Activated CD8-positive, alpha-beta T cell treated with anti-CD3 and anti-CD28 coated beads for 36 hours (primary cell): Measurements from ENCODE around the gene CHST8. TPM values are rescaled to one million over a fixed set of nuclear protein-coding genes. Genes with fewer than 3 reads are reported as not detected.

Experiments used
- ATAC-seq: fragments of 200-7000 bp; cut with Tn5 transposase; one replicate; pipeline ENCODE4 v1.10.0; 2021; ENCODE audit warnings: mild to moderate bottlenecking, moderate library complexity
- CTCF ChIA-PET: fragments of 350-600 bp; sonication (Branson Sonifier 250); formaldehyde crosslinking; loops from one replicate; lab custom pipeline; 2021; ENCODE audit warnings: antibody characterized with exemption; lab: Charles Lee
- POLR2A ChIA-PET: fragments of 350-600 bp; sonication (Branson Sonifier 250); formaldehyde crosslinking; loops from one replicate; lab custom pipeline; 2021; ENCODE audit warnings: antibody characterized with exemption; lab: Charles Lee
- DNase-seq: peaks from one replicate; pipeline ENCODE4 v3.0.0-alpha.2; 2020
- H3K27ac Mint-ChIP-seq: one replicate; pipeline ENCODE4 v1.8.0; 2021; ENCODE audit warnings: mild to moderate bottlenecking, mixed read lengths
- H3K27me3 Mint-ChIP-seq: one replicate; pipeline ENCODE4 v1.8.0; 2021; ENCODE audit warnings: mixed read lengths
- H3K36me3 Mint-ChIP-seq: one replicate; pipeline ENCODE4 v1.8.0; 2021; ENCODE audit warnings: low read depth, mixed read lengths
- H3K4me1 Mint-ChIP-seq: one replicate; pipeline ENCODE4 v1.8.0; 2021; ENCODE audit warnings: low read depth, mixed read lengths
- H3K4me3 Mint-ChIP-seq: one replicate; pipeline ENCODE4 v1.8.0; 2021; ENCODE audit warnings: mild to moderate bottlenecking, moderate library complexity, mixed read lengths
- H3K9me3 Mint-ChIP-seq: one replicate; pipeline ENCODE4 v1.8.0; 2021; ENCODE audit warnings: mixed read lengths
- intact Hi-C: fragments of 100-400 bp; cut with micrococcal nuclease; formaldehyde crosslinking; loops from one replicate; pipeline ENCODE4 v1.10.0; 2022
- total RNA-seq, 2 experiments: library from RNA; stranded (reverse); gene quantifications; one replicate each; pipeline ENCODE4 v1.2.3, GENCODE V29; 2021
- TF ChIP-seq, protein P1 (sequence below): fragments of 200-600 bp; IDR thresholded peaks from one replicate; pipeline ENCODE4 v1.8.0; 2022; ENCODE audit warnings: antibody characterized with exemption, mild to moderate bottlenecking

Gene CHST8
- total RNA-seq, 2 experiments from 2014 or later: not detected

GRCh38 chr19:33788676-33789075, 166.9 kb downstream of the CHST8 start:
- no peak for ATAC-seq

GRCh38 chr19:33789344-33789743, 167.6 kb downstream of the CHST8 start:
- H3K4me3 Mint-ChIP-seq: no peak overlapping the region
- ChIA-PET POLR2A (no interaction called here), CTCF (no interaction called here)
- no peaks in the 10 kb centered on the region for H3K4me1 Mint-ChIP-seq
- intact Hi-C loops: no loop called here
- ATAC-seq (no peak), DNase-seq (no peak)
- no peak overlapping the region for H3K27ac Mint-ChIP-seq
- TF ChIP-seq, protein P1, sequence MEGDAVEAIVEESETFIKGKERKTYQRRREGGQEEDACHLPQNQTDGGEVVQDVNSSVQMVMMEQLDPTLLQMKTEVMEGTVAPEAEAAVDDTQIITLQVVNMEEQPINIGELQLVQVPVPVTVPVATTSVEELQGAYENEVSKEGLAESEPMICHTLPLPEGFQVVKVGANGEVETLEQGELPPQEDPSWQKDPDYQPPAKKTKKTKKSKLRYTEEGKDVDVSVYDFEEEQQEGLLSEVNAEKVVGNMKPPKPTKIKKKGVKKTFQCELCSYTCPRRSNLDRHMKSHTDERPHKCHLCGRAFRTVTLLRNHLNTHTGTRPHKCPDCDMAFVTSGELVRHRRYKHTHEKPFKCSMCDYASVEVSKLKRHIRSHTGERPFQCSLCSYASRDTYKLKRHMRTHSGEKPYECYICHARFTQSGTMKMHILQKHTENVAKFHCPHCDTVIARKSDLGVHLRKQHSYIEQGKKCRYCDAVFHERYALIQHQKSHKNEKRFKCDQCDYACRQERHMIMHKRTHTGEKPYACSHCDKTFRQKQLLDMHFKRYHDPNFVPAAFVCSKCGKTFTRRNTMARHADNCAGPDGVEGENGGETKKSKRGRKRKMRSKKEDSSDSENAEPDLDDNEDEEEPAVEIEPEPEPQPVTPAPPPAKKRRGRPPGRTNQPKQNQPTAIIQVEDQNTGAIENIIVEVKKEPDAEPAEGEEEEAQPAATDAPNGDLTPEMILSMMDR: no peak
- peaks cover 24% of the 10 kb centered on the region for H3K27me3 Mint-ChIP-seq
- no peaks in the 10 kb centered on the region for H3K9me3 Mint-ChIP-seq
- no peaks in the 10 kb centered on the region for H3K36me3 Mint-ChIP-seq

More at GRCh38 chr19:33788676-33789075, 166.9 kb downstream of the CHST8 start:
- intact Hi-C loops: no loop called here
- no peak overlapping the region for H3K4me3 Mint-ChIP-seq
- H3K36me3 Mint-ChIP-seq: no peaks in the 10 kb centered on the region
- no peak for DNase-seq
- H3K9me3 Mint-ChIP-seq: no peaks in the 10 kb centered on the region
- POLR2A ChIA-PET: no interaction called here
- TF ChIP-seq, protein P1: no peak
- H3K27me3 Mint-ChIP-seq: peaks cover 22% of the 10 kb centered on the region
- H3K4me1 Mint-ChIP-seq: no peaks in the 10 kb centered on the region
- CTCF ChIA-PET: interaction anchor here (3.0 kb wide), 1 partner anchor 11 kb away, joined by 26 read pairs; no protein-coding TSS in a partner anchor
- no peak overlapping the region for H3K27ac Mint-ChIP-seq

DNA sequence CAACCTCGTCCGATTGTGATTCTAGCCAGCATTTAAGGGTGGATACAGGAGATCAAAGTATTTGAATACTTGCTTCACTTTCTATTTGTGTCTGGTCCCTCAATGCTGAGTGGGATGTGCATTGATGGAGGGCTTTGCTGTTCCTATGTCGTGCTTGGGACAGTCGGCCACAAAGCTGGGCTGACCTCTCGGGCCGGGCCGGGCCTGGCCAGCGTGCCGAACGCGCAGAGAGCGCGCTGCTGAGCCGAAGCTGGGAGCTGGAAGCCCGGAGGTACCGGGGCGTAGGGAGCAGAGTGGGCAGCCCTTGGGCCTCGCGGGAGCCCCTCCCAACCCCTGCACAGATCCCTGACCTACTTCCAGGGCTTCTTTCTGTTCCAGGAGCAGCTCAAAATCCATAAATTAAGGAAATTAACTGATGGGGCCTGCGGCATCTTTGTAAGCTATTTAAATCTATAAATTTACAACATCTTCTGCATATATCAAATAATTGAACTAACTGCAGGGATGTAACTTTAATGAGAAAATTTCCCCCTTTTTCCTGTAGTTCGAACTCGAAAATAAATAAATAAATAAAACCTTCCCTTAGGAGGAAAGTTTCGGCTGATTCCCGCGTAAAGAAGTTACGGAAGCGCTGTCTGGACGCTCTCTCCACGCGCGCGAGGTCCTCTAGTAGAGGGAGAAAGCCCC, 173.1 kb downstream of the CHST8 start:
- ATAC-seq (no peak), DNase-seq (no peak)
- POLR2A ChIA-PET: interaction anchor here (0.9 to 1.5 kb wide), 2 partner anchors 10 to 16 kb away, joined by 3 to 4 read pairs; no protein-coding TSS in a partner anchor
- peak overlapping the region; percentile 71 for H3K4me3 Mint-ChIP-seq
- H3K4me1 Mint-ChIP-seq: no peaks in the 10 kb centered on the region
- H3K9me3 Mint-ChIP-seq: no peaks in the 10 kb centered on the region
- CTCF ChIA-PET: interaction anchor here (0.6 to 2.2 kb wide), 12 partner anchors 10 to 342 kb away, joined by 3 to 25 read pairs (median 4); no protein-coding TSS in a partner anchor
- H3K36me3 Mint-ChIP-seq: no peaks in the 10 kb centered on the region
- H3K27me3 Mint-ChIP-seq: peaks cover 36% of the 10 kb centered on the region
- intact Hi-C loops: no loop called here
- TF ChIP-seq, protein P1: no peak
- peak overlapping the region; percentile 42 for H3K27ac Mint-ChIP-seq

DNA sequence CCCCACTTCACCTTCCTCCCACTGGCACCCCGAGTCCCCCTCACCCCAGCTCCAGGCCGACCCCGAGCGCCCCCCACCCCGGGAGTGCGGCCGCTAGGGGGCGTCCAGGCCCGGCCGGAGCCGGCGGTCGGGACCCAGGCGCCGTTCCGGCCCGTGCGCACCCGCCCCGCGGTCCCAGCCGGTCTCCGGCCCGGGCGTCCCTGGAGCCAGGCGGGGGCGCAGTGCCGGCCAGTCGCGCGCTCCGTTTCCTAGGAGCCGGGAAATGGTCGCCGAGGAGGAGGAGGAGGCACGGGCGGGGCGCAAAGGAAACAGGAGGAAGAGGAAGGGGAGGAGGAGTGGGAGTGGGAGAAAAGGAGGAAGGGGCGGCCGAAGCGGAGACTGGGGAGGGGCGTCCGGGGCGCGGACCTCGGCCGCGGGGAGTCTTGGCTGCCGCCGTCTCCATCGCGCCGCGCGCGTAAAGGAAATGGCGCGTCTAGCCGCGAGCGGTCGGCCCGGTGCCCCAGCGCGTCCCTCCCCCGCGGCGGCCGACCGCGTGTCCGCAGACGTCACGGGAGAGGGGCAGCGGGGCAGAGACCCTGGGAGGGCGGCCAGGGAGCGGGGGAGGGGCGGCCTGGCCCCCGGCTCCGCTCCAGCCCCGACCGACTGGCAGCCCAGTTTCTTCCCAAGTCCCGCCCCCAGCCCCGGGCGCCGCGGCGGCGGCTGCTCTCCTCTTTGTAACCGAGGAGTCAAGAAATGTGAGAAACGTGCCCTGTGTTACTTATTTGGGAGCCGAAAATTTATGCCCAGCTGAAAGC, 173.8 kb downstream of the CHST8 start:
- peak; percentile 57 for ATAC-seq
- peak overlapping the region; percentile 61 for H3K27ac Mint-ChIP-seq

More for the DNA sequence above, 173.8 kb downstream of the CHST8 start:
- intact Hi-C loops: no loop called here
- peak; percentile 36 for DNase-seq
- peaks cover 39% of the 10 kb centered on the region for H3K27me3 Mint-ChIP-seq
- POLR2A ChIA-PET: interaction anchor here (1.0 to 1.5 kb wide), 2 partner anchors 11 to 619 kb away, joined by 3 to 4 read pairs; no protein-coding TSS in a partner anchor
- H3K4me3 Mint-ChIP-seq: peak overlapping the region; percentile 71
- no peaks in the 10 kb centered on the region for H3K36me3 Mint-ChIP-seq
- no peaks in the 10 kb centered on the region for H3K9me3 Mint-ChIP-seq
- TF ChIP-seq, protein P1: peak; percentile 94
- H3K4me1 Mint-ChIP-seq: no peaks in the 10 kb centered on the region
- CTCF ChIA-PET: interaction anchor here (0.6 to 2.3 kb wide), 13 partner anchors 10 to 341 kb away, joined by 3 to 25 read pairs (median 5); no protein-coding TSS in a partner anchor
